SH-SY5Y (cell line): ENCODE measurements around the gene MRPL34.

ENCODE experiments used
- GATA2 ChIP-seq: IDR thresholded peaks from 2 replicates; pipeline ENCODE4 v1.6.1; 2011; ENCODE audit warnings: mild to moderate bottlenecking, low read depth, low read length
- GATA3 ChIP-seq: IDR thresholded peaks from 2 replicates; pipeline ENCODE4 v1.6.1; 2011; ENCODE audit warnings: low read depth, mild to moderate bottlenecking, low read length, moderate library complexity

- TF ChIP-seq GATA2 (no peak), GATA3 (no peak)
Observed at GRCh38 chr19:17304386-17305215, 1.1 kb upstream of the MRPL34 start.
